Activated CD4-positive, alpha-beta memory T cell treated with anti-CD3 and anti-CD28 coated beads for 36 hours (primary cell): ENCODE results near the gene TMEM187. TPM values are rescaled to one million over a fixed set of nuclear protein-coding genes. Genes with fewer than 3 reads are reported as not detected.

Experiments used
- CTCF ChIA-PET: fragments of 350-600 bp; sonication (Branson Sonifier 250); formaldehyde crosslinking; loops from one replicate; lab custom pipeline; 2021; ENCODE audit warnings: antibody characterized with exemption, inconsistent platforms; lab: Charles Lee
- POLR2A ChIA-PET: fragments of 350-600 bp; sonication (Branson Sonifier 250); formaldehyde crosslinking; loops from one replicate; lab custom pipeline; 2021; ENCODE audit warnings: antibody characterized with exemption; lab: Charles Lee
- DNase-seq: peaks from one replicate; pipeline ENCODE4 v3.0.0-alpha.2; 2020
- H3K27ac Mint-ChIP-seq: one replicate; pipeline ENCODE4 v1.8.0; 2021; ENCODE audit warnings: mixed read lengths
- H3K27me3 Mint-ChIP-seq: one replicate; pipeline ENCODE4 v1.8.0; 2021; ENCODE audit warnings: mixed read lengths
- H3K36me3 Mint-ChIP-seq: one replicate; pipeline ENCODE4 v1.8.0; 2021; ENCODE audit warnings: mixed read lengths
- H3K4me1 Mint-ChIP-seq: one replicate; pipeline ENCODE4 v1.8.0; 2021; ENCODE audit warnings: low read depth, mixed read lengths
- H3K4me3 Mint-ChIP-seq: one replicate; pipeline ENCODE4 v1.8.0; 2021; ENCODE audit warnings: mild to moderate bottlenecking, mixed read lengths
- H3K9me3 Mint-ChIP-seq: one replicate; pipeline ENCODE4 v1.8.0; 2021; ENCODE audit warnings: mixed read lengths
- intact Hi-C: fragments of 100-400 bp; cut with micrococcal nuclease; formaldehyde crosslinking; loops from one replicate; pipeline ENCODE4 v1.15.1; 2023
- total RNA-seq, 2 experiments: library from RNA; stranded (reverse); gene quantifications; one replicate each; pipeline ENCODE4 v1.2.3, GENCODE V29; 2021

Gene TMEM187
- total RNA-seq, 2 experiments from 2014 or later, result 8.6 to 9.1 TPM

DNA sequence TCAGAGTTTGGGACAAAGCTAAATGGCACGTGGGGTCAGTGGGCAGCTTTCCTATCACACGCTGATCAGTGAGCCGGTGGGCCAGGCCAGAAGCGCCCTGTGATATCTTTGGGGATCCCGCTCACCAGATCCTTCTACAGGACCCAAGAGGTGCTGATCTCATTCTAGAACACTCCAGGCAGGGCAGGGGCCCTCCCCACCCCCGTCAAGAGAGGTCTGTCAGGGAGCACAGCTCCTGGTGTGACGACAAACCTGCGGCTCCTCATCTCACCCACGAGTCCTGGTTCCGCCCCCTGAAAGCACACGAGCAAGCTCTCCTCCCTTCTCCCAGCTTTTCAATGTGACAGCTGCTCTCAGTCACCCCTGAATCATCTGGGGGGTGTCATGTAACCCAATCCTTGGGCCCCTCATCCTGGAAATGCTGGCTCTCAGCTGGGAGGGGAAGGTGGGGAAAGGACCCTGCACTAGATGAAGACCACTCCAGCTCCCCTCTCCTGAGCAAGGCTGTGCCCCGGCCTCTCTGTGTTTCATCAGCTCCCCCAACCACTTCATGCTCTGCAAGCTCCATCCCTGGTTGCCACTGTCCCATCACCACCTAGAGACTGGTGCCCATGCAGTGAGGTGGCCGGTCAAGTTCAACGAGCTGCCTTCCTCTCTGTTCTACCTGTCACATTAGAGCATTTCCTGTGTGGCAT is 5.6 kb upstream of the TMEM187 start:
- Mint-ChIP-seq H3K36me3 (peaks cover 26% of the 10 kb centered on the region), H3K27ac (peak overlapping the region; percentile 90), H3K27me3 (no peaks in the 10 kb centered on the region), H3K4me1 (peaks cover 25% of the 10 kb centered on the region), H3K4me3 (peak overlapping the region; percentile 100), H3K9me3 (no peaks in the 10 kb centered on the region)
- CTCF ChIA-PET, result interaction anchor here (0.7 to 3.5 kb wide), 10 partner anchors 15 to 207 kb away, joined by 3 to 31 read pairs (median 4); no protein-coding TSS in a partner anchor
- DNase-seq, result peak; percentile 78
- intact Hi-C loops, result loop anchor here (2.0 to 5.0 kb wide), 2 partner anchors 20 to 55 kb away; no protein-coding TSS in a partner anchor
- POLR2A ChIA-PET, result interaction anchor here (0.8 to 8.7 kb wide), 12 partner anchors 9 to 432 kb away, joined by 3 to 68 read pairs (median 3); partner anchors contain the start of gene ARHGAP4

DNA sequence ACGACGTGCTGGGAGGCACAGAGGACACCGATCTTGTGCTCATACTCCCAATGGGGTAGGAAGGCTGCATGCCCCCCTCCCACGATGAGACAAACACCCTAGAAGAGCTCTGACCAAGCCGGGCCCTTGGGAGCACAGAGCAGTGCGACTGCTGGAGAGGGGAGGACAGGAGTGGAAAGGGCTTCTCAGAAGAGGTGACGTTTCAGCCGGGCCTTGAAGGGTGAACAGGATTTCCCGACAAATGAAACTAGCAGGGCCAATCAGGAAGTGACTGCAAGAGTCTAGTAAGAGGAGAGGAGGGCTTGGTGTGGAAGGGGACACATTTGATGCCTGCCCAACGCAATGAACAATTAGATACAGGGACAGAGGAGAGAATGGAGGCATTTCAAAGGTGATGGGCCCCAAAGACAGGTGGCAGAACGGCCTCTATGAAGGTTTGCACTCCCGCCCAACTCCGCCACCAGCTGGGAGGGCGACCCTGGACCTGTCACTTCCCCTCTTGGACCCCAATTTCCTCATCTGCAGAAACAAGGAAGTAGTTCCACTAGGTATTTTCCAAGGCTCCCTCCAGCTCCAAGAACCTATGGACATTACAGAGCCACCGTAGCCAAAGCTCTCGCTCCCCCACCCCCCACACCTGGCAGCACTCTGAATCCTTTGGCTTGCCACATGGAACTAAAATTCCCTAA is 4.9 kb upstream of the TMEM187 start:
- no peaks in the 10 kb centered on the region for H3K9me3 Mint-ChIP-seq
- peaks cover 21% of the 10 kb centered on the region for H3K36me3 Mint-ChIP-seq
- DNase-seq, result peak; percentile 64
- intact Hi-C loops, result loop anchor here (2.0 to 5.0 kb wide), 2 partner anchors 21 to 55 kb away; no protein-coding TSS in a partner anchor
- peak overlapping the region; percentile 90 for H3K27ac Mint-ChIP-seq
- no peaks in the 10 kb centered on the region for H3K27me3 Mint-ChIP-seq
- peaks cover 25% of the 10 kb centered on the region for H3K4me1 Mint-ChIP-seq
- ChIA-PET POLR2A (interaction anchor here (0.8 to 8.7 kb wide), 11 partner anchors 14 to 432 kb away, joined by 3 to 68 read pairs (median 3); partner anchors contain the start of gene ARHGAP4), CTCF (interaction anchor here (0.7 to 3.5 kb wide), 11 partner anchors 17 to 568 kb away, joined by 3 to 31 read pairs (median 4); partner anchors contain the start of gene PLXNB3)
- H3K4me3 Mint-ChIP-seq, result peak overlapping the region; percentile 100

DNA sequence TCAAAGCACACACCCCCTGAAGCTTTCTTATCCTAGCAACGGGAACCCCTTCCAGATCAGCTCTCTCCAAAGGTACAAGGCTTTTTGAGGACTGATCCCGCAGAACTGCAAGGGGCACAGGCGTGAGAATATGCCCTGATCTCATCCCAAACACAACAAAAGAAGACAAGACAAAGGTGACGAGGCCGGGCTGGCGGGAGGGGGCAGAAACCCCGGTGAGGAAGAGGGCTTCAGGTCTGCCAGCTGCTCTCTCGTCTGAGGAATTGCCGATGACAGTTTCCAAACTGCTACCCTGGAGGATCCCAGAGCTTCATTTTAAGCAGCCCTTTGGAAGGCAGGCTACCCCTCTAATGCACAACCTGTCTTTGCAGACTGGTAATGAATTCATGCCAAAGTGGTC is 4.3 kb upstream of the TMEM187 start:
- CTCF ChIA-PET, result interaction anchor here (0.9 to 3.5 kb wide), 7 partner anchors 21 to 567 kb away, joined by 3 to 31 read pairs (median 5); partner anchors contain the start of gene PLXNB3

DNA sequence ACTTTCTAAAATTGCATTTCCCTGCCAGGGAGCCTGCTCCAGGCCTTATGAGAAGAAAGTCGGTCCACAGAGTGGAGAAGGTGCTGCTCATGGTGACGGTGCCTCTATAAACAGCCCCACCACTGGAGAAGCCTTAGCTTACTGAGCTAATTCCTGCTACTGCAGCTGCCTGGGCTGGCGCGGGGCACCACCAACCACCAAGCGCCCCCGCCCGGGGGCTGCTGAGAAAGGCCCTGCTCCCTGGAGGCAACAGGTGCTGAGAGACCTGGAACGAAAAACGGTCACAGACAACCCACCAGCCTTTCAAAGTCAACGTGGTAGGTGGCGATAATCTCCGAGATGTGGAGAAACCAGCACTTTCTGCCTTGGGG is 3.8 kb upstream of the TMEM187 start:
- ChIA-PET CTCF (interaction anchor here (0.9 to 3.5 kb wide), 4 partner anchors 22 to 567 kb away, joined by 3 to 11 read pairs (median 6); no protein-coding TSS in a partner anchor), POLR2A (interaction anchor here (0.8 to 8.7 kb wide), 3 partner anchors 13 to 43 kb away, joined by 3 to 68 read pairs (median 40); partner anchors contain the start of gene ARHGAP4)
- Mint-ChIP-seq H3K27ac (peak overlapping the region; percentile 90), H3K36me3 (peaks cover 19% of the 10 kb centered on the region), H3K9me3 (no peaks in the 10 kb centered on the region), H3K4me3 (peak overlapping the region; percentile 100), H3K4me1 (peaks cover 25% of the 10 kb centered on the region), H3K27me3 (no peaks in the 10 kb centered on the region)
- DNase-seq, result peak; percentile 65
- intact Hi-C loops, result loop anchor here (5.0 kb wide), 1 partner anchor 54 kb away; no protein-coding TSS in a partner anchor

More for the DNA sequence above, 4.3 kb upstream of the TMEM187 start:
- intact Hi-C loops, result loop anchor here (5.0 kb wide), 1 partner anchor 54 kb away; no protein-coding TSS in a partner anchor
- peaks cover 25% of the 10 kb centered on the region for H3K4me1 Mint-ChIP-seq
- no peaks in the 10 kb centered on the region for H3K9me3 Mint-ChIP-seq
- POLR2A ChIA-PET, result interaction anchor here (0.8 to 8.7 kb wide), 7 partner anchors 13 to 50 kb away, joined by 3 to 68 read pairs (median 3); partner anchors contain the start of gene ARHGAP4
- peak overlapping the region; percentile 90 for H3K27ac Mint-ChIP-seq
- peak overlapping the region; percentile 100 for H3K4me3 Mint-ChIP-seq
- DNase-seq, result no peak
- peaks cover 19% of the 10 kb centered on the region for H3K36me3 Mint-ChIP-seq
- no peaks in the 10 kb centered on the region for H3K27me3 Mint-ChIP-seq

DNA sequence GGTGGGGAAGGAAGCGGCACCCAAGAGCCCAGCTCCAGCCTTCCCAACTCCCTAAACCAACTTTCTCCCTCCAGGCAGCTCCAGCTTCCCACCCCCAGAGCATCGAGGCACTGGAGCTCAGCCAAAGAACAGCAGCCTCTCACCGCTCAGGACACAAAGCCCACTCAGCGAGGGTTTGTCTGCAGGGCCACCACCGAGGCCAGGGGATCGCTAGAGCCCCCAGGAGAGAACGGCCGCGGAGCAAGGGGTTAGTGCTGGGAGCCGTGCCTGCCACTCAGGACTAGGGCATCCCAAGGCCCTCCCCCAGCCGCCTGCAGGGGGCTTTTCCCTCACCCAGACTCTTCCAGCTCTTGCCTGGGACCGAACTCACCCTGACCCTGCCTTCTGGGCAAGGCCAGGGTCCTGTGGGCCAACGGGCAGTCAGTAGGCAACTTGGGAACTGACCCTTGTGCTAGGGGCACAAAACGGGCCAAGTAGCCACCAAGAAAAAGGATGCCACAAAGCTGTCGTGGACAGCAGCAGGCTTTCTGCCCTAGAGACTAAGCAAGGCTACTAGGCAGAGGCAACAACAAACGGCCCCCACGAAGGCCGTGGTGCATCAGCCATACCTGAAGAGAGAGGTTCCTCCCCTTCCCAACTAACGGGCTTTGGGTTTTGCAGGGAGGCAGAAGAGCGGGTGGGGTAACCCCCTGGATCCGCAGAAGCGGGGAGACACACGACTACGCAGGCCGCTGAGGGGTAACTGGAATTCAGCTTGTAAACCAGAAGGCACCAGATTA is 3.2 kb upstream of the TMEM187 start:
- H3K9me3 Mint-ChIP-seq, result no peaks in the 10 kb centered on the region
- peak overlapping the region; percentile 100 for H3K4me3 Mint-ChIP-seq
- POLR2A ChIA-PET, result interaction anchor here (0.8 to 8.7 kb wide), 4 partner anchors 12 to 44 kb away, joined by 3 to 68 read pairs (median 23); partner anchors contain the start of gene ARHGAP4
- peaks cover 19% of the 10 kb centered on the region for H3K36me3 Mint-ChIP-seq
- DNase-seq, result no peak
- H3K4me1 Mint-ChIP-seq, result peaks cover 31% of the 10 kb centered on the region
- peak overlapping the region; percentile 90 for H3K27ac Mint-ChIP-seq
- no peaks in the 10 kb centered on the region for H3K27me3 Mint-ChIP-seq
- intact Hi-C loops, result loop anchor here (5.0 kb wide), 1 partner anchor 53 kb away; no protein-coding TSS in a partner anchor
- CTCF ChIA-PET, result interaction anchor here (0.6 to 3.5 kb wide), 5 partner anchors 13 to 61 kb away, joined by 3 to 11 read pairs (median 5); no protein-coding TSS in a partner anchor

DNA sequence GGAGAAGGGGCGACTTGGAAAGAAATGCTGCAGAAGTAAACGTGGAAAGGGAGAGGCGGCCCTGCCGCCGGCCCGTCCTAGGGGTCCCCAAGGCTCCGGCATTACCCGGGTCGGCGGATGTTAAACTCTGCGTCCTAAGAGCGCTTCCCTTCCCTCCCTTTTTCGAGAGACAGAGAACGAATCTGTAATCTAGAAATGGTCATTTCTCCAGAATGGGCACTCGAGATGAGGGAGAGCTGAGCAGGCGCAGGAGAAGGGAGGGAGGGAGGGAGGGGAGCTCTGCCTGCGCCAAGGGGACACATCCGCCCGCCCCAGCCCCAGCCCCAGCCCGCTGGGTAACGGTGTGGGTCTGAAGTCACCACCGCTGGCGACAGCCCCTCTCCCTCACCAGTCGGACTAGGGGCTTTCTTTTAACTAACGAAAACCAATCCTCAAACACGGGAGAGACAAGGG is 2.6 kb upstream of the TMEM187 start:
- H3K4me1 Mint-ChIP-seq, result peaks cover 37% of the 10 kb centered on the region
- peak overlapping the region; percentile 90 for H3K27ac Mint-ChIP-seq
- intact Hi-C loops, result loop anchor here (5.0 to 10.0 kb wide), 3 partner anchors 52 to 405 kb away; partner anchors contain the start of genes EMD, FLNA and MECP2
- H3K4me3 Mint-ChIP-seq, result peak overlapping the region; percentile 100
- ChIA-PET POLR2A (interaction anchor here (2.3 to 8.7 kb wide), 3 partner anchors 12 to 44 kb away, joined by 6 to 68 read pairs (median 40); partner anchors contain the start of gene ARHGAP4), CTCF (interaction anchor here (1.3 to 3.5 kb wide), 2 partner anchors 12 to 47 kb away, joined by 4 to 11 read pairs; no protein-coding TSS in a partner anchor)
- no peaks in the 10 kb centered on the region for H3K9me3 Mint-ChIP-seq
- peaks cover 19% of the 10 kb centered on the region for H3K36me3 Mint-ChIP-seq
- no peak for DNase-seq
- no peaks in the 10 kb centered on the region for H3K27me3 Mint-ChIP-seq

DNA sequence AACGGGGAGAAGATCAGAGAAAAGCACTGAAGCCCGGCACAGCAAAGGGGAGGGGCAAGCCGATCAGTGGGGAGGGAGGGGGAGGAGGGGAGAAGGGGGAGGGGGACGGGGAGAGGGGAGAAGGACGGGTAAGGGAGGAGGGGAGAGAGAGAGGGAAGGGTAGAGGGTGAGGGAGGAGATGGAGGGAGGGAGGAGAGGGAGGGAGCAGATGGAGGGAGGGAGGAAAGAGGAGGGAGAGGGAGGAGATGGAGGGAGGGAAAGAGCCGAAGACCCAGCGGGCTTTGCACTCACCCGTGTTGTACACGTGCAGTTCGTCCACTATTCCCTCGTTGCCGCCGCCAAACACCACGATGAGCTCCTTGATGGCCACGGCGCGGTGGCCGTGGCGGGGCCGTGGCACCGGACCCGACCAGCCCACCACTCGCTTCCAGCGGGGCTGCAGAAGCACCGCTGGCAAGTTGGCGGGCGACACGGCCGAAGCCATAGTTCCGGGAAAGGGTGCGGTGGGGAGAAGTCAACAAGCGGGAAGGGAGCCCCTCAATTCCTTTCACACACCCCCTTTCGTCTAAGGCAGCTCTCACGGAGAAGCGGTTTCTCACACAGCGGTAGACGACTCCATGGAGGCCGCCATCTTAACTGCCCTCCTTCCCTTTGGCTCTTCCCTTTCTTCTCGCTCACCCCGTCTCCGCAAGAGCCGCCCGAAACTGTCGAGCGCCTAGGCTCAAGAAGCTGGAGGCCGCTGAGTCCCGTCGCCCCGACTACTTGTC is 2.0 kb upstream of the TMEM187 start:
- peak; percentile 50 for DNase-seq
- Mint-ChIP-seq H3K27ac (peak overlapping the region; percentile 100), H3K27me3 (no peaks in the 10 kb centered on the region), H3K36me3 (peaks cover 19% of the 10 kb centered on the region), H3K4me3 (peak overlapping the region; percentile 100), H3K9me3 (no peaks in the 10 kb centered on the region), H3K4me1 (peaks cover 35% of the 10 kb centered on the region)
- intact Hi-C loops, result loop anchor here (1.0 to 10.0 kb wide), 3 partner anchors 124 to 404 kb away; partner anchors contain the start of genes ABCD1, BCAP31, EMD and FLNA
- ChIA-PET CTCF (interaction anchor here (0.5 to 1.3 kb wide), 4 partner anchors 11 to 42 kb away, joined by 3 to 4 read pairs (median 4); no protein-coding TSS in a partner anchor), POLR2A (interaction anchor here (0.8 to 8.7 kb wide), 7 partner anchors 11 to 398 kb away, joined by 3 to 68 read pairs (median 5); partner anchors contain the start of genes ARHGAP4 and MECP2)

DNA sequence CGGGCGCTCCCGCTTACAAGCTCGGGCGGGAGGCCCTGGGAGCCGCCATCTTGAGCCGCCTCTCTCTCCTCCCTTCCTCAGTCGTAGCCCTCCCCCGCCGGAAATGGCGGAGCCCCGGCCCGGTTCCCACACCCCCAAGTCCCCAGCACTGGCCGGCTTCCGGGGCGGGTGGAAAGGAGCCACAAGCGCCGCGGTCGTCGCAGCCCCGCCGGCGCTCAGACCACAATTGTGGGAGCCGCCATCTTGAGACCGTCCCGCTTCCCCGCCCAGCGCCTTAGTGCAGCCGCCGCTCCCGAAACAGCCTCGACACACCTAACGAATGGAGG is 1.5 kb upstream of the TMEM187 start:
- H3K27ac Mint-ChIP-seq, result peak overlapping the region; percentile 100
- ChIA-PET CTCF (interaction anchor here (0.5 to 1.2 kb wide), 3 partner anchors 10 to 43 kb away, joined by 3 to 4 read pairs (median 3); no protein-coding TSS in a partner anchor), POLR2A (interaction anchor here (0.8 to 8.7 kb wide), 7 partner anchors 10 to 397 kb away, joined by 3 to 68 read pairs (median 5); partner anchors contain the start of genes ARHGAP4 and MECP2)
- intact Hi-C loops, result loop anchor here (1.0 to 10.0 kb wide), 3 partner anchors 124 to 404 kb away; partner anchors contain the start of genes ABCD1, BCAP31, EMD and FLNA
- peaks cover 19% of the 10 kb centered on the region for H3K36me3 Mint-ChIP-seq
- no peaks in the 10 kb centered on the region for H3K9me3 Mint-ChIP-seq
- H3K4me3 Mint-ChIP-seq, result peak overlapping the region; percentile 100
- peak; percentile 92 for DNase-seq
- H3K27me3 Mint-ChIP-seq, result no peaks in the 10 kb centered on the region
- peaks cover 37% of the 10 kb centered on the region for H3K4me1 Mint-ChIP-seq

DNA sequence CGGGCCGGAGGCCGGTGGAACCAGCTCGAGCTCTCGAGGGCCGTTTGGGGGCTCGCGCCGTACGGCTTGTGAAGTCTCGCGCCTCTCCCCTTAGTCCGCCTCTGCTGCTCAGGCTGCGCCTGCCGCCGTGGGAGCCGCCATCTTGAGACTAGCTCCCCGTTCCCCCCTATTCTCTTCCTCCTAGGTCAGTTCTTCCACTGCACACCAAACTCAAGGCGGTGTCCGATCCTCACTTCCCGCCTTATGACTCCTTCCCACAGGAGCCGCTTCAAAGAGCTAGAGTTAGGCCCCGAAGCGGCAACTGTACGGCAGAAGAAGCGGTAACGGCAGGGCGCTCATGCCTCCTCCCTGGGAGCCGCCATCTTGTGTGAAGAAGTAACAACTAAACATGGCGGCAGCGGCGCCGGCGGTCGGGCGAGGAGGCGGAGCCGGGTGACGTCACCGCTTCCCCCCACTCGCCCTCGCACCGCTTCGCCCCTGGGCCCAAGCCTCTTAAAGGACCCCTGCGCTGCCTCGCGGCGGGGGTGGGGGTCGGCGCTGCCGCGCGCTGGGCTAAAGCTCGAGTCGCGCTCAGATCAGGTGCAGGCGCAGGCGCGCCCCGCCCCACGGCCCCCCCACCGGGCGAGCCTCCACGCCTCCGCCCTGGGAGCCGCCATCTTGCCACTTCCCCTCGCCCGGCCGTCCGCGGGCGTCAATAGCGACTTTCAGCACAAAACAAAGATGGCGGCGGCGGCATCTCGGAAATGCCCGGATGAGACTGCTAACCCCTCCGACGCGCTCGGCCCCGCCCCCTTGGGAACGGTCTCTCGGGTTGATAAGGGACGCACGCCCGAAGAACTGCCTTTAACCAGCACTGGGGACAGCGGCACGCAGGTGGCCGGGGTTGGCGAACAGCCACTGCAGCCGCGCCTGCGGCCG is 845 bp upstream of the TMEM187 start, which contains the start of gene HCFC1:
TSS of gene HCFC1 (minus strand) at position 369 of the 918 bp plus-strand sequence. CDS start 978 bp downstream, outside the sequence.
- H3K4me1 Mint-ChIP-seq, result peaks cover 30% of the 10 kb centered on the region
- ChIA-PET POLR2A (interaction anchor here (0.8 to 8.7 kb wide), 8 partner anchors 10 to 396 kb away, joined by 3 to 68 read pairs (median 4); partner anchors contain the start of genes ARHGAP4 and MECP2), CTCF (interaction anchor here (0.5 to 1.2 kb wide), 5 partner anchors 9 to 43 kb away, joined by 3 to 4 read pairs (median 3); no protein-coding TSS in a partner anchor)
- intact Hi-C loops, result loop anchor here (1.0 to 10.0 kb wide), 6 partner anchors 10 to 403 kb away; partner anchors contain the start of genes ABCD1, BCAP31, EMD and FLNA
- peaks cover 19% of the 10 kb centered on the region for H3K36me3 Mint-ChIP-seq
- peak within 1 kb of the TSS; percentile 100 for H3K27ac Mint-ChIP-seq
- DNase-seq, result peak; percentile 92
- no peaks in the 10 kb centered on the region for H3K9me3 Mint-ChIP-seq
- H3K27me3 Mint-ChIP-seq, result no peaks in the 10 kb centered on the region
- H3K4me3 Mint-ChIP-seq, result peak within 1 kb of the TSS; percentile 100
